ENCODE data around the gene DCC. TPM values are rescaled to one million over a fixed set of nuclear protein-coding genes. Genes with fewer than 3 reads are reported as not detected.
"Not testable (repeated sequence)": the region's sequence is repeated elsewhere in the genome, so short reads cannot be mapped to it uniquely, and the experiment has no call there.

DCC gene
- total RNA-seq, 1 experiment from 2014 or later, result 14.1 TPM

DNA sequence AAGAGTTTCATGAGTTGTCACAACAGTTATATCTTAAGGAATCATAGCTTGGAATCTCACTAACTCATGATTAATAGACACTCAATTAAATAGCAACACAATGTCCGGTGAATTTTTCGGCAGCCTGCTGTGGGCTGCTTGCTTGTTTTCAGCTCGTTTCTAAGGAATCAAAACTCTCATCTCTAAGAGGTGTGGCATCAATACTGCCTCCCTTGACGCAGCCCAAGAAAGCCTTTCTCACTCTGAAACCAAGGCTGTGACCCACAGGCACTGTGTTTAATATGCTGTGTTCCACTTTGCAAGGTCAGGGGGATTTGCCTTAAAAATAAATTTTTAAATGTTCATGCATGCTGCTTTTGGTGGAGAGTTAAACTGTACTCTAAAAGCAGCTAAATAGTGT, 5.4 kb downstream of the DCC start:
- DNase-seq (ENCODE audit: low read depth), result peak; percentile 50

DNA sequence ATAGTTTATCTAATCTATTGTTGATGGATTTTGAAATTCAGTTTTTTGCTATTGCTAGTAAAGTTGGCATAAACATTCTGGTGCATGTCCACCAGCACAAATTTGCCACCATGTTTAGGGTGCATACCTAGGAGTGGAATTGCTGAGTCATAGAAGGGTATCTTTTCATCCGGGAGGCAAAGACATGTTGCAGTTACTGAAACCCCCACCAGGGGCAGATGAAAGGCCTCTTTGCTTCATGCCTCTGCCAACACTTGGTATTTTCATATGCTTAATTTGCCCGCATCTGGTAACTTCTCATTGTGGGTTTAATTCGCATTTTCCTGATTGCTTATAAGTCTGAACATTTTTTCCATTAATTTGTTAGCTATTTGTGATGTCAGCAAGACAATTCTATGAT, 8.2 kb downstream of the DCC start:
- peak; percentile 61 for DNase-seq (ENCODE audit: low read depth)

DNA sequence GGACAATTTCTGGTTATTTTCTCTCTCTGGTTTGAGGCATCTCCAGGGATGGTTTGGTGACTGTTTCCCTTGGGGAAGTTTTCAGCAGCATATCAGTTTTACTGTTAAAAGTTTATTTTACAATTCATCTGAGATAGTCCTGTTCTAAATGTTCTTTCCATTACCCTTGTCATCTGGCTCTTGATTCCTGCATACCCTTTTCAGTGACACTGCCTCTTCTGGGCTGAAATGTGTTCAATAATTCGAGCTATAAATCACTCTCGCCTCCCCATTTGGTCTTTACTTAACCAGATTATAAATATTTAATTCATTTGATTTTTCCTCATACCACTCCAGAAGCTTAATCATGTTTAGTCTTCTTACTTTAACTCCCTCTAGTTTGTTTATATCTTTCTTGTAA, 9.5 kb downstream of the DCC start:
- no peak for DNase-seq (ENCODE audit: low read depth)

DNA sequence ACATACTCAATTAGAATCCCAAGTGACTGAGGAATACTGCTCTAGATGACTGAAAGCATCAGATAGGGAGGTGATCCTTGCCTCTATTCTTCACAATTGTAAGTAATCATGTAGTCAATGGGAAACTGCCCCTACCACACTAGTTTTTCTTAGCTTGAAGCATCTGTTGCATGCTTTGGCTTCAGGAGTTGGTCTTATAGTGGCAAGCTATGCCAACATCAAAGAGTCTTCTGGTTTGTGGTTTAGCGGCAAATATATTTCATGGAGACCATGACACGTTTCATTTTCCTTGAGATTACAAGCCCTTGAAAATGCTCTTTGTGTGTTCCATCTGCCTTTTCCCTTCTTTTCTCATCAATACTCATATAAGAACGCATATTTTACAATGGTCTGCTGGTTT, 12.9 kb downstream of the DCC start:
- no peak for DNase-seq (ENCODE audit: low read depth)

DNA sequence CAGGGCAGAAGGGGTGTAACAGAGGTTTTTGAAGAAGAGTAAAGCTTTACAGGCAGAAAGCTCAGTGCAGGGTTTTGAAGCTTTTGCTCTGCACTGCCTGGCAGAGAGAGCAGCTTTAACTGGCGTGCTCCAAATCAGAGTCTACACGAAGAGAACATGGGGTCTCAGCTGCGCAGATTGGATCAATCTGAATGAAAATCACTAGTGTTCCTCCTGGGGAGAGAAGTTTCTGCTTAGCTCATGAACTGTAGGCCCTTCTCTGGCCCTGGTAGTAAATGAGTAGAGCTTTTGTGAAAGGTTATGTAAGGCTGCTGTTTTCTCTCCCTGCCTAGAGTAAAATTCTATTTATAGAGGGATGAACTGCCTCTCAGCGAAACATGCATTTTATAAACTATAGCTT, 13.6 kb downstream of the DCC start:
- no peak for DNase-seq (ENCODE audit: low read depth)

DNA sequence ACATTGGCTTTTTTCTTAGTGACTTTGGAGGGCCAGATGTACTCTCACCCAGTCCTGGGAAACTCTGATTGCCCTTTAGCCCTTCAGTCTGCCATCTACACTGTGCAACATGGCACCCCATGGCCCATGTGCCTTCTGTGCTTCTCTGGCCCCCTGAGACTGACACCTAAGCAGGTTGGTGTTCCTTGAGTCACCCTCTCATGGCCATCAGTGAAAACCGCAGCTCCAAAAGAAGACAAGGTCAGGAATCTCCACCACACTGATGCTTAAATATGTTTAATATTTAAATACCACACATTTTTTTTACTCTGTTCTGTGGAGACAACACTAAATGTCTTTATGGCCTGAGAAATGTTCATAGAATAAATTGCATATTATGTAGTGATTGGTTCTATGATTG, 23.9 kb downstream of the DCC start:
- no peak for DNase-seq (ENCODE audit: low read depth)

DNA sequence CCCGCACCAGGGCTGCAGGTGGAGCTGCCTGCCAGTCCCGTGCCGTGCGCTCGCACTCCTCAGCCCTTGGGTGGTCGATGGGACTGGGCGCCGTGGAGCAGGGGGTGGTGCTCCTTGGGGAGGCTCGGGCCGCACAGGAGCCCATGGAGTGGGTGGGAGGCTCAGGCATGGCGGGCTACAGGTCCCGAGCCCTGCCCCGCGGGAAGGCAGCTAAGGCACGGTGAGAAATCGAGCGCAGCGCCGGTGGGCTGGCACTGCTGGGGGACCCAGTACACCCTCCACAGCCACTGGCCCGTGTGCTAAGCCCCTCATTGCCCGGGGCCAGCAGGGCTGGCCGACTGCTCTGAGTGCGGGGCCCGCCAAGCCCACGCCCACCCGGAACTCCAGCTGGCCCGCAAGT, 26.9 kb downstream of the DCC start:
- not testable (repeated sequence) for DNase-seq (ENCODE audit: low read depth)

DNA sequence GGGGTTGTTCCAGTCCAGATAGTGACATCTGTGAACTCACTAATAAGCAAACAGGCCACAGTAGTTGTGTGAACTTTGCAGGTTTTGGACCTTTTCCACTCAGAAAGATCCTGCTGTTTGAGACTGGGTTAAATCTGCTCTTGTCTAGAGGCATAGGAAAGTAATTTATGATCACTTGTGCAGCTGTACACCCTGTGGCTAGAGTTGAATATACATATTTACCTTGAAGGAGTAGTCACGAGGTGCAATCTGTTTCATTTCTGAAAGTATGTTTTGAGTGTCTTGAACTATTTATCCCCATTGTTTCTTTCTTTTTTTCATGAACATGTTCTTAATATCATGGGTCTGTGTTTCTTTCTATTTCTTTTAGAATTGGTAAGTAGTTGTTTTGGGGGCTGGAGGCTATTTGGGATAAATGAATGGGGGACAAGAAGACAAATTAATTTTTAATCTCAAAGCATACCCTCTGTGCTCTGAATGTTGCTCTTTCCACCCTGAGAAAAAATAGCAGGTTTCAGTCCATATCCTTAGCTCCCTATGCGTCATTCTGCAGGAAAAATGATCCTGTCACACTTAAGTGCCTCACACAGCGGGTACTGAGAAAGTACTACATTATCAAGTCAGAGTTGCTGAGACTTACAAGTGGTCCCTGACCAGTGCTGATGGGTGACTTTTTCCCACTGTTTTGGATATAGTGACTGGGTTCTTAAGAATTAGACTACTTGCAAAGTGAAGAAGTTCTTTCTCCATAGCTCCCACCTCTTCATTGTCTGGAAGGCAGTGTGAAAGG, 28.2 kb downstream of the DCC start:
- DNase-seq (ENCODE audit: low read depth), result peak; percentile 53

DNA sequence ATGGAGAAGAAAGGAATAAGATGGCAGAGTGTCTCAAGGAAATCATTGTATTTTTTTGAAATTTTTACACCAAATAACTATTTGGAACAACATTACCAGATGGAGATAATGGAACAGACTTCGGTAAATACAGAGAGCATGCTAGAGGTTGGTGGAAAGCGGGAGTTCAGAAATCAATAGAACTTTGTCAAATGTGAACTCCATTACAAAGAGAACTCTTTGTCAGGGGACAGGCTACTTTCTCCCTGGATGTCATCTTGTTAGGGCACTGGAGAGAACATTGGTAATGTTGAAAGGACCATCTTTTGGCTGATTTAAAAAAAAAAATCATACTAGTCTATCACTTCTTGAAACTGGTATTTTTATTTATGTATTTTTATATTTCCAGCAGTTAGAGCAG, 30.8 kb downstream of the DCC start:
- no peak for DNase-seq (ENCODE audit: low read depth)

DNA sequence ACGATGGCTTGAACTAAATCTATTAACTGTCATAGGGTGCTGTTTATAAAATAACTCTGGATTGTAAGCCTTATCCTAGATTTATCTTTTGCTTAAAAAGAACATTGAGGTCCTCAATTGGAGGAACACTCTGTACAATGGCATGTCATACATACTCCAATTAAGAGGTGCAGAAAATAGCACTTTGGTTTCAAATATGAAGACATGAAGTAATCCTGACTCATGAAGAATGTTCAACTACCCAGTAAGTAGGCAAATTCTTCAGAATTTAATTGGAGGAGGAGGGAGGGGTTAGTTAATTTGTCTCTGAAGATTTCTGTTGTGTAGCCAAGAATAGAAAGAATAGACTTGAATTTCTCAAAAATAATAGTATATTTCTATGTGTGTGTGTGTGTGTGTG, 36.1 kb downstream of the DCC start:
- no peak for DNase-seq (ENCODE audit: low read depth)

DNA sequence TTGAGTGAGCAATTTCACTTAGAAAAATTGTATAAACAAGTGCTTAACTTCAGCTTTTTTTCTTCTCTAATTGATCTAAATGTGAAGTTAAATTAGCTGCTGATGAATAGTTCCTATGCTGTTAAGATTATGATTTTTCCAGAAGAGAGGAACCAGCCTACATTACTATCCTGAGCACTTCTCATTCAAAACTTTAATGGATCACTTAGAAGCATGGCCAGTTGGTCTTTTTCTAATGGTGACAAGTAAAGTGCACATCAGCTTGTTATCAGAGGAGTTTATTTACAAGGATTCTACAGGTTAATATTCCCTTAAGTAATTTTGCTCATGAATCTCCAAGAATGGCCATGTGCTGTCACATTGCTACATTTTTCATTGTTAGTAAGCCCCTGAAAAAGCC, 37.1 kb downstream of the DCC start:
- no peak for DNase-seq (ENCODE audit: low read depth)

DNA sequence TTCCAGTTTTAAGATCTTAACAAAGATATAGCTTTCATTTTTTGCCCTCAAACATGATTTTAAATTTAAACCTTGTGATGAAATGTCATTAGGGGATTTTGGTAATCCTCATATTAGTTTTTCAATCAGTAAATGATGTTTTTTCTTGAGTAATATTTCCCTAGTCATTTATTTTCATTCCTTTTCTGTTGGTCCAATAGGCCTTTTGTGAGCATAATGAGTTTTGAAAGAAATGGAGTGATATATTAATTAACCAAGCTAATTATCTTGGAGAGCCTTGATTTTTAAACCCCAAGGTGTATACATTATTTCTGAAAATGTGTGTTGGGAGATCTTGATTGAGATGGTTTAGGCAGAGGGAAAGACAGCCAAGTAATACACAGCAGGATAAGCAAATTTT, 46.3 kb downstream of the DCC start:
- no peak for DNase-seq (ENCODE audit: low read depth)

DNA sequence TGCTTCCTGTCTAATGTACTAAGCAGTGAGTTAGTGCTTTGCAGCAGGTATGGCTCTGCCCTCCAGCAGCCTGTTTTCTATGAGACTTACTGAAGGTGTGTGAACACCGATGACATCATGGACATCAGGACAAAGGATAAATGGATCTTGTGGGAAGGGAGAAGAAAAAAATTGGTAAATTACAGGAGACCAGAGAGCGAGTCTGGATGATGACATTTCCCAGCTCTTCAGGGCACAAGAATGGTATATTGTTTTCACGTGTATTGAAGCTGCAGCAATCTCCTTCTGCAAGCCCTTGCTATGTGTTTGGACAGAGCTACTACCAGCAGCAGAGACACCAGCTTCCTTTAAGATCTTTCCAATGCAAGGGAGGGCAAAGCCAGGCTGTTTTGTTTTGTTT, 47.2 kb downstream of the DCC start:
- DNase-seq (ENCODE audit: low read depth), result no peak

DNA sequence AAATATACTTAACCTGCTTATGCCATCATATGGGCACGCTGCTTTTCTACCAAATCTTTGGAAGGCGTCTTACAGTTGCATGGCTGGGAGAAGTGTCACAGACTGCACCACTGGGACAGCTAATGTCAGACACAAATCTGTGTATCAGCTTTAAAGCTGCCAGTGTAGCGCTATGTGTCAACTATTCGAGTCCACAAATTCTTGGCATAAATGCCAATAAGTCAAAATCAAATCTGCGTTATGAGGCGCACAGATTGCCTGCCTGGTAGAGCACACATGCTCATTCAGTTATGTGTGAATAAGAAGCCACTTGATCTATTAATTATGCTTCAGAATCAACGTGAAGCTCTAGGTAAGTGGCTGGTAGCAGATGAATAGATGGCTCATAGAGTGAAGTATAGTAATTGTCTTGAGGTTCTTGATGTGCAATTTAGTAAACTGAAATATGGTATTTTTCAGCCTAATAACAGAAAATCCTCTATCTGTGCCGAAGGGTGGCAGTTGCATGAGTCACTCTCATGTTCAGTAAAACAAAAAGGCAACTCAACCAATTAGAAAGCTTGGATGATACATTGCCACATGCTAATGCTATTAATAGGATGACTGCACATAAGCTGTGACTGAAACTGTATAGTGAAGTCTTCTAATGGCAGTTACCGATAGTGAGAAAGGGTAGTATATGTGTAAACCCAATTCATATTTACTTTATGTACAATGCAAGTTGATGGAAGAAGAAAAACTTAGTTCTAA, 52.0 kb downstream of the DCC start:
- peak; percentile 57 for DNase-seq (ENCODE audit: low read depth)

DNA sequence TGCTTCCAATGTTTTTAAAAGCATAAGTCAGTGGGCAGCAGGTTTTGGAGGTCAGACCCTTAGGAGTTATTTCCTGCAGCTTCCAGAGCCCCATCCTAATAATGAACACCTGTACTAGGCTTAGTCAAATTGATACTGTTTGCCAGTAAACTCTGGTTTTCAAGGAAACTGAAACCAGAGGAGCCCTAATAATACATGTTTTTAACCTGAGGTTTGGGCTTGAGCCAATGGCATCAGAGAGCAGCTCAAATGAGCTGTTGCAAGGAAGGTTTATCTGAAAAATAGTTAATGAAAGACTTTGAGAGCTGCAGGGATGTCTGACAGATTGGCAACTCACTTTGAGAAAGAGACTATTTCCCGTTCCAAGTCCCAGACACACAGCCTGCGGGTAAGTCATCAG, 54.6 kb downstream of the DCC start:
- no peak for DNase-seq (ENCODE audit: low read depth)

DNA sequence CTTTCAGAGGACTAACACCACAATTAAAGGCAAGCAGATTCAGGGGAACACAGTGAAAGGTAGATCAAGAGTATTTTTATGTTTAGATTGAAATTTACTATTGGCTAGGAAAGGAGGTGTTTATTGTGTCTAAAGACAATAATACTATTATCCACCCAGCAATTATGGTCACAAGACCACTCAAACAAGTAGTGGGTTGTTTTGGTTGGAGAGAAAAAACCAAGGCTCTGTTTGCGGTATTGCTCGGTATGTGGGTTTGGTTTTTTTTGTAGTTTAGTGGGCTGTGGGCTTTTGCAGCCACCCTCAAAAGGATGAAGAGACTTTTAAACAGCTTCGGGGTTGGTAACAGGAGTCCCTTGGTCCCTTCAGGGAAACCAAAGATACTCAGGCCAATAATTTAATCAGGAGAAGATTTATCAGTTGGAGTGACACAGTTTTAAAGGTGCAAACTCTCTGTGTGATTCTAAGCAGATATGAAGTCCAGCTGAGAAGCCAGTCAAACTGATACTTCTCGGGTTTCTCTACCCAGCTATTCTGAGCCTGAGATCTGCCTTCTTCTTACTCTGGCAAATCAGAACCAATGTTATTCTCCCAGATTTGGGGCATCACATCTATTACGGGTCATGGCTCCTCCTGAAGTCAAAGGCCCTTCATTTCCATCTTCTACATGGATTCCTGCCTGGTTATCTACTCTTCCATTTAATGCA, 55.3 kb downstream of the DCC start:
- no peak for DNase-seq (ENCODE audit: low read depth)

DNA sequence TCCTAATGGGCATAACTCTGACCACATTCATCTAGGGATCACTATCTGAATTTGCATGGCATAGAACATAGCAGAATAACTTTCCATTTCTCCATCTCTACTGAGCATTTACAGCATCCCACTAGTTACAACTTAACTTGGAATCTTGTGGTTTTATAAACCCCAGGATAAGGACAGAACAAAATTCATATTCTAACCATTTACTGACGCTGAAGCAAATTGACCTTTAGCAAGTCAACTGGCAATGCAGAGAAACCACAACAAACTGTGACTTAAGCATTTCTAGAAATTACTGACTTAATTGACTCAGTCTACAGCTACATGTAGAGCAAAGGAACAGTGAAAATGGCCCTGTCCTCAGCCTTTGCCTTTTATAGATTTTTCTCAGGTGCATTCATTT, 61.2 kb downstream of the DCC start:
- no peak for DNase-seq (ENCODE audit: low read depth)

DNA sequence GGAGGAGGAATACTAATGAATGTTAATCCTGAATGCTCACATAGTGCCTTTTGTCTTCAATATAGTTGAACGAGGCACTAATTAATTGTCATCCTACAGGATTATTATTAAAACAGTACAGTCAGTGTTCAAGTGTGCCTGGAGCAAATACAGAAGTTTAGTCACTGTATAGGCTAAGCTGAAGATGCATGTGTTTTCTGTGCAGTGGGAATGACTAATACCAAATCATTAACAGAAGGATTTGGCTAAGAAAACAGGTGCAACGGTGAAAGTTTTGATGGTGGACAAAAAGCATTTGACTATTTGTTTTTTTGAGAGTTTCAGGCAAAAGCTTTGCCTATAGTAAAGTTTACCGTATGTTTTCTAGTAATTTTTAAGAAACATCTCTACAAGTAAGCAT, 62.8 kb downstream of the DCC start:
- DNase-seq (ENCODE audit: low read depth), result peak; percentile 31

DNA sequence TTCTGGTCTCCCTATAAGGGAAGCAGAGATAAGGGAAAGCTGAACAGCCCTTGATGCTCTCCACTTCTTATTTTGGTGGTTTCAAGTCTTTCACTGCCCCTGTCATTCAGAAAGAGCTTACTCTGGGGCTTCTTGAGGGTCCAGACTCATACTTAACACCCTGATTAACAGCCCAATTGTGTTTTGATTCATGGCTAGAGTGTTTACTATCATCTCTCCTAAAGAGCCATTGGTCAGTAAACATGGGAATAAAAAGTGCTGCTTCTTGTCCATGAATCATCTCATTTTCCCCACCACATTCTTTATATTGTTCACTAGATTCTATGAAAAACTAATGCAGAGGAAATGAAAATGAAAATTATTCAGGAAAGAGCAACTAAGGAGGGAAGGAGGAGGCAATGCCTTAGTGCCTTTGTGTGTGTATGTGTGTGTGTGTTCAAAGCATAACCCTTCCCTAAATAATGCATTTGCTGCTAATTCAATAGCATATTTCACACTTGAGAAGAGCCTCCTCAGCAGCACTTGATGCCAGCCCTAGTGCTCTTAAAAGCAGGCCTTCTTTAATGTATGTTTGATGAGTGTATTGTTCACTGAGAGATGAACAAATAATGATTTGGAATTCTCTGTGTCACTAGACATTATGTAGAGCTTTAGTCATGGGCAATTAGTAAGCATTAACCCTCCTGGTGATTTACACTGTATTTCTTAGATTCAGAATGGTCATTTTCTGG, 63.5 kb downstream of the DCC start:
- no peak for DNase-seq (ENCODE audit: low read depth)

DNA sequence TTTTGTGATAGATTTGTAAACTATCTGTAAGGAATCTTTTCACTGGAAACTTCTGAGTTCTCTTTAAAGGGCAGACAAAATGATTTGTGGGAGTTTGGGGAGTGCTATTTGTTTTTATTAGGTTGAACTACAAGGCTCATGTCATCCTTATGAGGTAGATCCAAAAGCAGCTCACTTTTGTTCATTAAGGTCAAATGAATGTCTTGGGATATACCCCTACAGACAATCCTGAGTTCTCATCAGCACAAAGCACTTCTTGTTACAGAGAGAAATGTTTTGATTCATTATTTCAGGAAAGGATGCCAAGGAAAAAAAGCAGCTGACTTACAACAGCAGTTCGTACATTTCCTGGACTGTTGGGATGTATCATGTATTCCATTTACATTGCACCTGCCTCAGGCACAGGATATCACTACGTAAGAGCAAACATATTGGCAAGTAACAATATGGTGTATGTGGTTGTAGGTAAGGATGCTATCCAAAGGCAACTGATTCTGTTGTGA, 68.9 kb downstream of the DCC start:
- DNase-seq (ENCODE audit: low read depth), result peak; percentile 40

DNA sequence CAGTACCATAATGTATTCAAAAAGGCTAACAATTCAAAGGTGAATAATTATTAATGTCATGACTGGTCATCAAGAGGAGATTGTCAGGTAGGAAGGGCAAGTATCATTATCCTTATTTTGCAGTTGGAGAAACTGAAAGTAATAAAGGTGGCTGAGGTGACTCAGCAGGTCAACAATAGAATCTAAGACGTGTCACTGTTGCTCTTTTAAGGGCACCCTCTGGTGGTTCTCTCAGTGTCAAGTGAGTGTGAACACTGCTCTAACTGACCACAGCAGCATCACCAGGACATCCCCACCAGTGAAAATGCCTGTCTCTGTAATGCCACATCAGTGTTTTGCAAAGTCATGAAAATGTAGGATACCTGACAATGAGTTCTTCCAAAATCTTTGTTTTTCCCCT, 69.7 kb downstream of the DCC start:
- DNase-seq (ENCODE audit: low read depth), result peak; percentile 75

DNA sequence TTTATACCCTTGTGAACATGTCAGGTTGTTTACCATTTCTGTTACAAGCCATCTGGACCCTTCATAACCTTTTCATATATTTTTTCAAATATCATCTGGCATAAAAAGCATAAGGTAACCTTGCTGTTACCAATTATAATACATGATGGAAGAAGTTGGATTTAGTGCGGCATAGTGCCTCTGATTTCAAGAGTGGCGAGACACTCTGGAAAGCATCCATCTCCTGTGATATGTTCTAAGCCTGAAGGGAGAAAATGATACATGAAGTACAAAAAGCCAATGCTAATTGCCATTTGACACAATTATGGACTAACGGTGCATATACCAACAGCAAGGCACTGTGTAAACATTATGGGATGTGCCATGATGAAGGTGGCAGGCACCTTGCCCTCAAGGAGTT, 75.1 kb downstream of the DCC start:
- DNase-seq (ENCODE audit: low read depth), result no peak

All from HT1080 (cell line).